Gastrocnemius medialis (tissue), 4 donors: ENCODE results near the gene WIPI1.

Experiments used
- POLR2A ChIP-seq, 2 donors: fragments of 450-650 bp; IDR thresholded peaks; one replicate each; pipeline ENCODE4 v1.6.1; 2017; ENCODE audit warnings: antibody characterized with exemption in 2 of 2, mild to moderate bottlenecking in 2 of 2, moderate library complexity in 2 of 2
- TF ChIP-seq, protein P1 (sequence below), 5 experiments: fragments of 450-650 bp in 3 of 5; fragments of 200-600 bp in 2 of 5; sonication (generic) in 2 of 5; IDR thresholded peaks in 4 of 5; conservative IDR thresholded peaks in 1 of 5; 1 replicate in 4 of 5; 2 replicates in 1 of 5; pipeline ENCODE4 v1.5.1; 2016 to 2019; ENCODE audit warnings: antibody characterized with exemption in 5 of 5, mild to moderate bottlenecking in 3 of 5, moderate library complexity in 3 of 5

DNA sequence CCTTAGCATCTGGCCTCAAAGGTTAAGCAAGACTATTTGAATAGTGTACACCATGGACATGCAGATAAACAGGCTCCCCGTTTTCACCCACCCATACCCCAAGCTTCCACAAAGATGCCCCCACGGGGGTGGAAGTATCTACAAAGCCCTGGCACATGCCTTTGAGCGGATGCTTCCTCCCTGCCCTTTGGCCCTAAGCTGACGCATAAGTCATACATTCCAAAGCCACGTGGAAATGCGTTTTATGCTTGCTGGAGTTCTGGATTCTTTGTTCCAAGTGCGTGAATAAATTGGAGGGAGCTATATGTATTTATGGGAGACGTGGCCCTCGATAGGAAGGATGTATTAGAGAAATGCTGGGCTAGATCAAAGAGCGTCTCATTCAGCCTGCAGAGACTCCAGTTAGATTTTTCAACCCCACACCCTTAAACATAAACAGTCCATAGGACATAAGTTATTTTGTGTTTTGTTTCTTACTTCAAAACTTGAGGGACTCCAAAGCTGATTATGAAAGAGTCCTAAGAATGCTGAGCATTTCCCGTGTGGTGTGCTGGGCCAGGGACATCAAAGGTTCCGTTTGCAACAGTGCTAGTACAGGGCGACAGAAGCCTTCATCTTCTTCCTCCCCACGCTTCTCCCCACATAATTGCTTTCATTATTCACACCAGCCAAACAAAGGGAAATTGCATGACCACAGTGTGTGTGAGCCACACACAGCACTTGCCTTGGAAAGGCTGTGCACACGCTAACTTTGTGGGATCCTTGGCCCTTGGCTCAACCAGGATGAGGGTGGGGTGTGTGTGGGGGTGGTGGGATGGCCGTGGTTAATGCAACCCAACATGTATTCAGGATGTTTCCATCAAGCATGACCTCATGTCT, 73.6 kb downstream of the WIPI1 start:
- TF ChIP-seq, protein P1, sequence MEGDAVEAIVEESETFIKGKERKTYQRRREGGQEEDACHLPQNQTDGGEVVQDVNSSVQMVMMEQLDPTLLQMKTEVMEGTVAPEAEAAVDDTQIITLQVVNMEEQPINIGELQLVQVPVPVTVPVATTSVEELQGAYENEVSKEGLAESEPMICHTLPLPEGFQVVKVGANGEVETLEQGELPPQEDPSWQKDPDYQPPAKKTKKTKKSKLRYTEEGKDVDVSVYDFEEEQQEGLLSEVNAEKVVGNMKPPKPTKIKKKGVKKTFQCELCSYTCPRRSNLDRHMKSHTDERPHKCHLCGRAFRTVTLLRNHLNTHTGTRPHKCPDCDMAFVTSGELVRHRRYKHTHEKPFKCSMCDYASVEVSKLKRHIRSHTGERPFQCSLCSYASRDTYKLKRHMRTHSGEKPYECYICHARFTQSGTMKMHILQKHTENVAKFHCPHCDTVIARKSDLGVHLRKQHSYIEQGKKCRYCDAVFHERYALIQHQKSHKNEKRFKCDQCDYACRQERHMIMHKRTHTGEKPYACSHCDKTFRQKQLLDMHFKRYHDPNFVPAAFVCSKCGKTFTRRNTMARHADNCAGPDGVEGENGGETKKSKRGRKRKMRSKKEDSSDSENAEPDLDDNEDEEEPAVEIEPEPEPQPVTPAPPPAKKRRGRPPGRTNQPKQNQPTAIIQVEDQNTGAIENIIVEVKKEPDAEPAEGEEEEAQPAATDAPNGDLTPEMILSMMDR (IDR thresholded peaks at IDR 0.05 in 4 of 5, conservative IDR thresholded peaks at IDR 0.05 in 1 of 5), result no peak
- TF ChIP-seq POLR2A (IDR thresholded peaks at IDR 0.05), result peak in 1 of 2 donors; percentile 11
